Left colon (tissue), 2 donors: Measurements from ENCODE around the gene CFAP210. TPM values are rescaled to one million over a fixed set of nuclear protein-coding genes. Genes with fewer than 3 reads are reported as not detected.
"Not testable (repeated sequence)": the region's sequence is repeated elsewhere in the genome, so short reads cannot be mapped to it uniquely, and the experiment has no call there.

Experiments used
- ATAC-seq: fragments of 200-7000 bp; cut with Tn5 transposase; one replicate; pipeline ENCODE4 v1.9.1; 2020; ENCODE audit warnings: mild to moderate bottlenecking, moderate library complexity
- DNase-seq, 2 donors: peaks; one replicate each; pipeline ENCODE4 v3.0.0-alpha.2; 2020
- intact Hi-C, 2 donors: fragments of 100-400 bp; cut with DNase I in 1 of 2; cut with micrococcal nuclease in 1 of 2; formaldehyde crosslinking; loops; one replicate each; pipeline versions ENCODE4 v1.11.2 to v1.14.0; 2022; cut with DNase I, micrococcal nuclease
- total RNA-seq, 2 donors: library from RNA; stranded (reverse); fragmentation: NEBNext Ultra II Directional; extraction: Animal tissue kit (Norgen Biotek cat#: 25700); gene quantifications; one replicate each; pipeline ENCODE4 v1.2.1, GENCODE V29; 2021
- donor health status: DM: no; HTN: no; CAD: no.
- donor health status: DM: yes; HTN: yes; CAD: no.

The CFAP210 gene
- total RNA-seq, 2 donors from 2014 or later = not detected

- intact Hi-C loops = no loop called here
- ATAC-seq (peak; percentile 42), DNase-seq (peak; percentile 76 to 81)
These were observed 21.4 kb upstream of the CFAP210 start for GRCh38 chr2:169715379-169716237.

- ATAC-seq (no peak), DNase-seq (no peak)
- intact Hi-C loops = no loop called here
These were observed 20.5 kb upstream of the CFAP210 start for GRCh38 chr2:169714699-169715098.

- DNase-seq (no peak), ATAC-seq (no peak)
- intact Hi-C loops = no loop called here
These were observed 19.1 kb upstream of the CFAP210 start for GRCh38 chr2:169713331-169713730.

GRCh38 chr2:169712791-169713227 lies 18.6 kb upstream of the CFAP210 start:
- peak; percentile 74 to 91 for DNase-seq

GRCh38 chr2:169711751-169712509 lies 17.7 kb upstream of the CFAP210 start:
- peak; percentile 28 for ATAC-seq
- DNase-seq = peak; percentile 45 to 65
- intact Hi-C loops = no loop called here

More at GRCh38 chr2:169712791-169713227, 18.6 kb upstream of the CFAP210 start:
- intact Hi-C loops = no loop called here
- peak; percentile 72 for ATAC-seq

- peak; percentile 29 for ATAC-seq
- DNase-seq = peak; percentile 48 to 60
- intact Hi-C loops = no loop called here
These were observed 15.8 kb upstream of the CFAP210 start for GRCh38 chr2:169709981-169710380.

GRCh38 chr2:169709331-169709730 lies 15.1 kb upstream of the CFAP210 start:
- ATAC-seq (no peak), DNase-seq (no peak)
- intact Hi-C loops = no loop called here

GRCh38 chr2:169707626-169708025 lies 13.4 kb upstream of the CFAP210 start:
- no peak for DNase-seq
- ATAC-seq = no peak
- intact Hi-C loops = no loop called here

- DNase-seq (no peak), ATAC-seq (no peak)
- intact Hi-C loops = no loop called here
These were observed 11.7 kb upstream of the CFAP210 start for GRCh38 chr2:169705927-169706326.

- intact Hi-C loops = no loop called here
- ATAC-seq = peak; percentile 94
- DNase-seq = no peak
These were observed 10.0 kb upstream of the CFAP210 start for GRCh38 chr2:169704160-169704708.

- DNase-seq (no peak), ATAC-seq (no peak)
- intact Hi-C loops = no loop called here
These were observed 8.8 kb upstream of the CFAP210 start for GRCh38 chr2:169702996-169703395.

GRCh38 chr2:169699173-169699572 lies 5.0 kb upstream of the CFAP210 start:
- DNase-seq, intact Hi-C loops, ATAC-seq: not testable (repeated sequence)

- no peak for ATAC-seq
- DNase-seq = no peak
- intact Hi-C loops = no loop called here
These were observed 2.2 kb upstream of the CFAP210 start for GRCh38 chr2:169696381-169696780.

- ATAC-seq (no peak), DNase-seq (no peak)
- intact Hi-C loops = no loop called here
These were observed 672 bp upstream of the CFAP210 start for GRCh38 chr2:169694894-169695260.

- intact Hi-C loops = no loop called here
These were observed 845 bp downstream of the CFAP210 start for GRCh38 chr2:169693360-169693759.

GRCh38 chr2:169692718-169693117 lies 1.5 kb downstream of the CFAP210 start:
- DNase-seq (no peak), ATAC-seq (no peak)
- intact Hi-C loops = no loop called here

More at GRCh38 chr2:169693360-169693759, 845 bp downstream of the CFAP210 start:
- ATAC-seq (no peak), DNase-seq (no peak)

GRCh38 chr2:169690958-169691357 lies 3.2 kb downstream of the CFAP210 start:
- ATAC-seq (no peak), DNase-seq (no peak)
- intact Hi-C loops = no loop called here

GRCh38 chr2:169687943-169688342 lies 6.3 kb downstream of the CFAP210 start:
- ATAC-seq, DNase-seq: not testable (repeated sequence)
- intact Hi-C loops = loop anchor here in 1 of 2 donors (10.0 kb wide), 1 partner anchor 113 kb away; the partner anchor contains the start of gene FASTKD1

GRCh38 chr2:169686825-169687224 lies 7.4 kb downstream of the CFAP210 start:
- intact Hi-C loops = loop anchor here in 1 of 2 donors (10.0 kb wide), 1 partner anchor 112 kb away; the partner anchor contains the start of gene FASTKD1
- not testable (repeated sequence) for ATAC-seq, DNase-seq
